ENCODE results near the gene KLF16. TPM values are rescaled to one million over a fixed set of nuclear protein-coding genes. Genes with fewer than 3 reads are reported as not detected.

KLF16 gene
- total RNA-seq, 1 donor from 2014 or later = 26.3 TPM

DNA sequence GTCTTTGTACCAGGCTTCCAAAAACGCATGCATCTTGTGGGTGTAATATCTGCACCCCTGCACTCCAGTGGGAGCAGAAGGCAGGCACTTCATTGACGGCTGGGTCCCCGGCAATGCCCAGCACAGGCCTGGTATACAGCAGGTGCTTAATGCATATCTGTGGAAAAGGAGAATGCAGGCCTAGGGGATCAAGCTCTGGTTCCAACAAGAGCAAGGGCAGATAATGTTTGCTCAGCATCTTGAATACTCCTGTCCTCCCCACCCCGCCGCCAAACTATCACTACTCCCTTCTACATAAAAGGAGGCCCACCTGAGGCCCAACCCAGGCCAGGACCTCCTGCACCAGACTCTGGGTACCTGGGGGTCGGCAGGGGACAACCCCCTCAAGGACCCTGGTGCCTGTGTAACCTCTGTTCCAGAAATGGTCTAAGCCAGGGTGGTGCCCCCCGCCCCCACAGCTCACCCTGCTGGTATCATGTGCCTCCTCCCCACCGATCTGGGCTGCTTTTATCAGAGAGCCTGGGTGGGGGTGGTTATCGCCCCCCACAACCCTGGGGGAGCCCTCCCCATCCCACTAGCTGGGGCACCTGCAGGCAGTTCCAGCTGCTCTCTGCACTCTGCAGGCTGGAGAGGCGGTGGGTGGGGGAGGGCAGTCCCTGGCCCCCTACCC is 4.8 kb downstream of the KLF16 start:
- no peak for TF ChIP-seq CTCF (IDR thresholded peaks at IDR 0.05)
- Mint-ChIP-seq H3K4me3 (ENCODE audit: unreplicated experiment) (no peak overlapping the region), H3K36me3 (ENCODE audit: unreplicated experiment) (no peaks in the 10 kb centered on the region), H3K27ac (ENCODE audit: unreplicated experiment) (peak overlapping the region; percentile 62), H3K4me1 (ENCODE audit: unreplicated experiment) (peaks cover 66% of the 10 kb centered on the region), H3K27me3 (ENCODE audit: unreplicated experiment) (no peaks in the 10 kb centered on the region), H3K9me3 (ENCODE audit: unreplicated experiment) (no peaks in the 10 kb centered on the region)
- no peak for DNase-seq (ENCODE audit: extremely low spot score, unreplicated experiment)

GRCh38 chr19:1857648-1858326 is 5.6 kb downstream of the KLF16 start:
- no peak for TF ChIP-seq CTCF (IDR thresholded peaks at IDR 0.05)
- Mint-ChIP-seq H3K36me3 (ENCODE audit: unreplicated experiment) (no peaks in the 10 kb centered on the region), H3K4me1 (ENCODE audit: unreplicated experiment) (peaks cover 72% of the 10 kb centered on the region), H3K27me3 (ENCODE audit: unreplicated experiment) (no peaks in the 10 kb centered on the region), H3K27ac (ENCODE audit: unreplicated experiment) (peak overlapping the region; percentile 81), H3K9me3 (ENCODE audit: unreplicated experiment) (no peaks in the 10 kb centered on the region), H3K4me3 (ENCODE audit: unreplicated experiment) (no peak overlapping the region)
- DNase-seq (ENCODE audit: extremely low spot score, unreplicated experiment) = no peak

DNA sequence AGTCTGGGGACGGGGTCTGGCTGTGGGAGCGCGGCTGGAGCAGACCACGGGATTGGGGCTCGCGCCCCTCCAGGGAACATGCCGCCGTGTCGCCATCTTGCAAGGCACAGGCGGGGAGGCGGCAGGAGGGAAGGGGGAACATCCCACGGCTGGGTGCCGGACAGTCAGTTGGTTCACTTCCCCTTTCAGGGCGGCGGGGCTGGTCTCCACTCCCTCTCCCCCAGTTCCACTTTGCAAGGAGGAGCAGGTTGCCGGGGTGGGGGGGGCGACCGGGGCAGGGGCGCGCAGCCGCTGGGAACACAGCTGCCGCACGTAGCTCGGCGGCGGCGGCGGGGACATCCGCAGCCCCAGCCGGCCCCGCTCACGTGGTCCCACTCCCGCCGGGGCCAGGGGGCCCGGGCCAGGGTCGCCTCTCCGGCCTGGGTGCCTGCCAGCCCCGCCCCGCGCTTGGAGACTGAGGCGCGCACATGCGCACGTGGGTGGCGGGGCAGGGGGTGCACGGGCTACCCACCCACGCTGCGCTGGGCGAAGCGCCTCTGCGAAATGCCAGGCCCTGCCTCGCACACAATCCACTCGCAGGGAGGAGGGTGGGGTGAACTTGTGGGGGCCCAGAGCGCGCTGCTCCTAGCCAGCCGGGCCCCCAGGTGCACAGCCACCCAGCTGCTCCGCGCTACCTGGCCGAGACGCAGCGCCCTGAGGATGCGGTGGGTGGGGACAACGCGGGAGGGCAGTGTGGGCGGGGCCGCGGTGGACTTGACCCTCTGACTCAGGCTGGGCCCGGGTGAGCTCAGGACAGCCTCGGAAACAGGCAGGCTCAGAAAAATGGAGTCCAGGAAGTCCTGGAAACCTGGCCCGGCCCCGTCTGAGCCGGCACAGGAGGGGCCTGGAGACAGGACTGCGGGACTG is 6.4 kb downstream of the KLF16 start:
- Mint-ChIP-seq H3K9me3 (ENCODE audit: unreplicated experiment) (no peaks in the 10 kb centered on the region), H3K36me3 (ENCODE audit: unreplicated experiment) (no peaks in the 10 kb centered on the region), H3K4me3 (ENCODE audit: unreplicated experiment) (no peak overlapping the region), H3K27ac (ENCODE audit: unreplicated experiment) (peak overlapping the region; percentile 91), H3K4me1 (ENCODE audit: unreplicated experiment) (peaks cover 69% of the 10 kb centered on the region), H3K27me3 (ENCODE audit: unreplicated experiment) (no peaks in the 10 kb centered on the region)
- no peak for DNase-seq (ENCODE audit: extremely low spot score, unreplicated experiment)
- no peak for TF ChIP-seq CTCF (IDR thresholded peaks at IDR 0.05)

- H3K36me3 Mint-ChIP-seq (ENCODE audit: unreplicated experiment) = no peaks in the 10 kb centered on the region
- peaks cover 62% of the 10 kb centered on the region for H3K4me1 Mint-ChIP-seq (ENCODE audit: unreplicated experiment)
- peak overlapping the region; percentile 91 for H3K27ac Mint-ChIP-seq (ENCODE audit: unreplicated experiment)
- no peak for TF ChIP-seq CTCF (IDR thresholded peaks at IDR 0.05)
- H3K27me3 Mint-ChIP-seq (ENCODE audit: unreplicated experiment) = no peaks in the 10 kb centered on the region
- DNase-seq (ENCODE audit: extremely low spot score, unreplicated experiment) = no peak
- no peaks in the 10 kb centered on the region for H3K9me3 Mint-ChIP-seq (ENCODE audit: unreplicated experiment)
- no peak overlapping the region for H3K4me3 Mint-ChIP-seq (ENCODE audit: unreplicated experiment)
These were observed 7.1 kb downstream of the KLF16 start for GRCh38 chr19:1856345-1856697.

GRCh38 chr19:1855828-1856255 is 7.5 kb downstream of the KLF16 start:
- no peaks in the 10 kb centered on the region for H3K36me3 Mint-ChIP-seq (ENCODE audit: unreplicated experiment)

More at GRCh38 chr19:1855828-1856255, 7.5 kb downstream of the KLF16 start:
- Mint-ChIP-seq H3K9me3 (ENCODE audit: unreplicated experiment) (no peaks in the 10 kb centered on the region), H3K4me1 (ENCODE audit: unreplicated experiment) (peaks cover 58% of the 10 kb centered on the region), H3K4me3 (ENCODE audit: unreplicated experiment) (peak overlapping the region; percentile 55), H3K27ac (ENCODE audit: unreplicated experiment) (peak overlapping the region; percentile 91), H3K27me3 (ENCODE audit: unreplicated experiment) (no peaks in the 10 kb centered on the region)
- no peak for TF ChIP-seq CTCF (IDR thresholded peaks at IDR 0.05)
- no peak for DNase-seq (ENCODE audit: extremely low spot score, unreplicated experiment)
